ENCODE results near the gene FAF1. TPM values are rescaled to one million over a fixed set of nuclear protein-coding genes. Genes with fewer than 3 reads are reported as not detected.
"Not testable (repeated sequence)": the region's sequence is repeated elsewhere in the genome, so short reads cannot be mapped to it uniquely, and the experiment has no call there.

Gene FAF1
- total and polyA plus RNA-seq, 8 donors: 20.1 to 144 (median 27.4) TPM

GRCh38 chr1:50775740-50776139 lies 184.3 kb downstream of the FAF1 start:
- Histone ChIP-seq H3K4me3 (no peak overlapping the region), H3K9me3 (no peaks in the 10 kb centered on the region), H3K36me3 (peaks cover 5 to 15% (median 10%) of the 10 kb centered on the region in 4 donors), H3K4me1 (no peaks in the 10 kb centered on the region), H3K27me3 (no peaks in the 10 kb centered on the region), H3K27ac (no peak overlapping the region)
- 82 to 88% (median 86%) methylated on average over 1 of the region's 1 CpG for WGBS, 5 donors
- TF ChIP-seq CTCF (IDR thresholded peaks at IDR 0.05) (no peak), POLR2A (IDR thresholded peaks at IDR 0.05) (no peak), EP300 (IDR thresholded peaks at IDR 0.05) (no peak), POLR2AphosphoS5 (IDR thresholded peaks at IDR 0.05) (no peak)
- no peak for DNase-seq
- intact Hi-C loops (cut with DNase I; ENCODE audit: low total_unique reads): no loop called here

- no peak overlapping the region for H3K27ac ChIP-seq
- DNase-seq: peak in 1 of 2 donors; percentile 83
- 0 to 7% (median 2%) methylated on average over 2 of the region's 2 CpGs for WGBS, 5 donors
Measured at GRCh38 chr1:50774759-50775351, 185.2 kb downstream of the FAF1 start.

GRCh38 chr1:50766688-50767087 lies 193.4 kb downstream of the FAF1 start:
- intact Hi-C loops (cut with DNase I; ENCODE audit: low total_unique reads): no loop called here
- Histone ChIP-seq H3K36me3 (peaks cover 0 to 2% (median 0%) of the 10 kb centered on the region in 4 donors), H3K27ac (no peak overlapping the region), H3K4me3 (no peak overlapping the region), H3K27me3 (no peaks in the 10 kb centered on the region), H3K4me1 (no peaks in the 10 kb centered on the region), H3K9me3 (no peaks in the 10 kb centered on the region)
- DNase-seq: no peak
- TF ChIP-seq EP300 (IDR thresholded peaks at IDR 0.05) (no peak), CTCF (IDR thresholded peaks at IDR 0.05) (no peak), POLR2A (IDR thresholded peaks at IDR 0.05) (no peak), POLR2AphosphoS5 (IDR thresholded peaks at IDR 0.05) (no peak)

More at GRCh38 chr1:50774759-50775351, 185.2 kb downstream of the FAF1 start:
- intact Hi-C loops (cut with DNase I; ENCODE audit: low total_unique reads): no loop called here
- no peaks in the 10 kb centered on the region for H3K27me3 ChIP-seq
- no peaks in the 10 kb centered on the region for H3K9me3 ChIP-seq
- TF ChIP-seq CTCF (IDR thresholded peaks at IDR 0.05) (peak in 5 of 7 experiments; percentile 44 to 72 (median 62)), EP300 (IDR thresholded peaks at IDR 0.05) (no peak)
- H3K36me3 ChIP-seq: peaks cover 0 to 6% (median 1%) of the 10 kb centered on the region in 4 donors
- H3K4me3 ChIP-seq: no peak overlapping the region
- no peaks in the 10 kb centered on the region for H3K4me1 ChIP-seq

- H3K4me3 ChIP-seq; H3K36me3 ChIP-seq; H3K4me1 ChIP-seq; DNase-seq; H3K27me3 ChIP-seq; intact Hi-C loops (cut with DNase I; ENCODE audit: low total_unique reads); H3K27ac ChIP-seq: not testable (repeated sequence)
- peaks cover 0 to 11% (median 3%) of the 10 kb centered on the region in 4 donors for H3K9me3 ChIP-seq
- WGBS, 5 donors: 91 to 99% (median 97%) methylated on average over 3 of the region's 3 CpGs
Measured at GRCh38 chr1:50756543-50756942, 203.5 kb downstream of the FAF1 start.

GRCh38 chr1:50754764-50755163 lies 205.3 kb downstream of the FAF1 start:
- 81 to 96% (median 88%) methylated on average over 1 of the region's 1 CpG for WGBS, 5 donors
- not testable (repeated sequence) for DNase-seq

More at GRCh38 chr1:50754764-50755163, 205.3 kb downstream of the FAF1 start:
- H3K27me3 ChIP-seq; H3K4me1 ChIP-seq; H3K4me3 ChIP-seq; H3K27ac ChIP-seq; H3K36me3 ChIP-seq; intact Hi-C loops (cut with DNase I; ENCODE audit: low total_unique reads): not testable (repeated sequence)
- peaks cover 0 to 11% (median 3%) of the 10 kb centered on the region in 4 donors for H3K9me3 ChIP-seq
